DMS153 (cell line): ENCODE measurements around the gene NEU1.
"Not testable (repeated sequence)": the region's sequence is repeated elsewhere in the genome, so short reads cannot be mapped to it uniquely, and the experiment has no call there.

Experiments
- DNase-seq: peaks from one replicate; lab custom pipeline; 2025; lab: John Stamatoyannopoulos, UW

Gene NEU1

DNA sequence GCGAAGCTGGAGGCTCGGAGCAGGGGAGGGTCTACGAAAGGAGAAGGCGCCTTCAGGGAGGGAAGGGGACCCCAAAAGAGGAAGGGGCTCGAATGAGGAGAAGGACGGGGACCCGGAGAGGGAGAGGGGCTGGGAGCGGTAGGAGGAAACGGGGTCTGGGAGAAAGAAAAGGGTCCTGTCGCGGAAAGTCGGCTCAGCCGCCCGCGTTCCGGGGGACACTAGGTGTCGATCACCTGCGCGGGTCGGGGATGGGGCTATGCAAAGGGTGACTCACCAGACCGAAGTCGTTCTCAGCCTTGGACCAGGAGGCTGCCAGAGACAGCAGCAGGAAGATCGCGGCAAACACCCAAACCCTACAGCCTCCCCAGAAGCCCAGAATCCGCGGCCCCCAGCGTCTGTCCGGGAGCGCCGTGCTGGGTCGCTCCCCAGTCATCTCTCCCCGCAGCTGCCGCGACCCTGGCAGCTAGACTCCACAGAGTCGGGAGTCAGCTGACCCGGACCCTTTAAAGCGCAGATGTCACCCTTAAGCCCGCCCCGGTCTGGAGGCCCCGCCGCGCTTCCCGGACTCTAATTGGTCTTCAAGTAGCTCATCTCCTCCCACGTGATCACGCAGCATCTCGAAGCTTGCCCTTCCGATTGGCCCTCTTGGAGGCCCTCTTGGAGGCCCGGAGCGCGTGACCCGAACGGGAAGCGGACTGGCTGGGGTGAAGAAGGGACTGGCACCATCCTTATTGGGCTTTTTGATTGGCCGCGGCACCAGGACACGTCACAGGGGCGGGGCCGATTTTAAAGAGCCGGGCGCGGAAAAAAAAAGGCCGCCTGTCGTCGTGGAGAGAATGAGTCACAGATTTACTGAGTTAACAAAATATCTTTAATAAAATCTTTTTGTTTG lies at the start of gene NEU1:
Gene NEU1 (minus strand): TSS at position 478 of the 892 bp plus-strand sequence. CDS start 45 bp downstream, at position 433.
- DNase-seq = peak; percentile 100

DNA sequence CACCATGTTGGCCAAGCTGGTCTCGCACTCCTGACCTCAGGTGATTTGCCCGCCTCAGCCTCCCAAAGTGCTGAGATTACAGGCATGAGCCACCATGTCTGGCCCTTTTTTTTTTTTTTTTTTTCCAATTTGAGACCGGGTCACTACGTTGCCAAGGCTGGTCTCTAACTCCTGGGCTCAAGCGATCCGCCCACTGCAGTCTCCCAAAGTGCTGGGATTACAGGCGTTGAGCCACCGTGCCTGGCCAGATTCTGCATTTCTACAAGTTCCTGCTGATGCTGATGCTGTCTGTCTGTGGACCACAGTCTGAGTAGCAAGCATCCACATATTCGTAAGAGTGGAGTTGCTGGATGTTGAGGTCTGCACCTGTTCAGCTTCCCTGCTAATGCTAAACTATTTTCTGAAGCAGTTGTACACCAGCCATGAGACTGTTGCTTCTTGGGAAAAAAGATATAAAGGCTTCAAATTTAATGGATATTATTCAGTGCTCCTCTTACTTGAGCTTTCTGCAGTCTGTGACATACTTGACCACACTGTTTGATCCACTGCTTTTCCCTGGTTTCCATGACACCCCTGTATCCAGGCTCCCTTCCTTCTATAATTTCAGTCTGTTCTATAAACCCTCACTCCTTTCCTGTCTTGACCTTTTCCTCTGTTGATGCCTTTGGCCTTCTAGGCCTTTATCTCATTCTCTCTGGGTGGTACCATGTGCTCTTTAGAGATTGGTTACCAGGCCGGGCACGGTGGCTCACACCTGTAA lies 49.4 kb upstream of the NEU1 start:
- DNase-seq = no peak

GRCh38 chr6:31909298-31909697 lies 46.7 kb upstream of the NEU1 start:
- not testable (repeated sequence) for DNase-seq

- DNase-seq = no peak
Measured at GRCh38 chr6:31908791-31909190, 46.2 kb upstream of the NEU1 start.

DNA sequence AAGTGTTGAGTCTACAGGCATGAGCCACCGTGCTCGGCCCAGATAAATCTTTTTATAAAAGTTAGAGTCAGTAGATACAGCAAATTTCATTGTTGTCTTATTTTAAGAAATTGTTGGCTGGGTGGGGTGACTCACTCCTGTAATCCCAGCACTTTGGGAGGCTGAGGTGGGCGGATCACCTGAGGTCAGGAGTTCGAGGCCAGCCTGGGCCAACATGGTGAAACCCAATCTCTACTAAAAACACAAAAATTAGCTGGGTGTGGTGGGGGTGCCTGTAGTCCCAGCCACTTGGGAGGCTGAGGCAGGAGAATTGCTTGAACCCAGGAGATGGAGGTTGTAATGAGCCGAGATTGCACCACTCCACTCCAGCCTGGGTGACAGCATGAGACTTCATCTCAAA lies 45.6 kb upstream of the NEU1 start:
- not testable (repeated sequence) for DNase-seq

GRCh38 chr6:31907158-31907813 lies 44.7 kb upstream of the NEU1 start:
- DNase-seq = no peak

GRCh38 chr6:31906727-31907126 lies 44.1 kb upstream of the NEU1 start:
- DNase-seq = not testable (repeated sequence)

DNA sequence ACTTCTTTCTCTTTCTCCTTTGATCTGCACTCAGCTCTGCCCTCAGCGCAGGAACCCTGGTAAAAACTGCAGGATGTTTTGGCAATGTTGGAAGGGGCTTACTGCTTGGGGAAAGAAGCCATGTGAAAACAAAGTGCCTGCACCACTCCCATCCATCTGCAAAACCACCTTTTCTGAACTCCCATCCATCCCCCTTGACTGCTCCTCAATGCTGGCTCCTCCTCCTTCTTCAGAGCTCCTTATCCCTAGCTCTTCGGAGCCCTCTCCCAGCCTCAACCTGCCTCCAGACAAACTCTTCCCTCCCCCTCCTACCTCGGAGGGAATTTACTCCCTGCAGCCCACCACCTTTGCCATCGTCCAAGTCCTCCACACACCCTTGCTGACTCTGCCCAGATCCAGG lies 43.5 kb upstream of the NEU1 start:
- no peak for DNase-seq

GRCh38 chr6:31905041-31905440 lies 42.4 kb upstream of the NEU1 start:
- DNase-seq = no peak

DNA sequence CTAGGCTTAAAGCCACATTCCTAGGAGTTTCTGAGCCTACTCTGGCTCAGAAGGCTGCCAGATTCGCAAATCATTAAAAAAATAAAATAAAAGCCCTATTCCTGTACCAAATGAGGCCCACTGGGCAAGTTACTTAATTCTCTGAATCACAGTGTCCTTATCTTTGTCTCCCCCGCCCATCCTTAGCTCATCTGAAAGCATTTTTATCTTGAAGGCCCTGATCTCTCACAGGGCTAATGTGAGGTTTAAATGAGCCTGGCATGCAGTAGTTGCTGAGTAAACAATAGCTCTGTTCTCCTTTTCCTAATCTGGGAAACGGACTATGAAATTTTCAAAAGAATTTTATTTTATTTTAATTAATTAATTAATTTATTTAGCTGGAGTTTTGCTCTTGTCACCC lies 41.3 kb upstream of the NEU1 start:
- DNase-seq = no peak

DNA sequence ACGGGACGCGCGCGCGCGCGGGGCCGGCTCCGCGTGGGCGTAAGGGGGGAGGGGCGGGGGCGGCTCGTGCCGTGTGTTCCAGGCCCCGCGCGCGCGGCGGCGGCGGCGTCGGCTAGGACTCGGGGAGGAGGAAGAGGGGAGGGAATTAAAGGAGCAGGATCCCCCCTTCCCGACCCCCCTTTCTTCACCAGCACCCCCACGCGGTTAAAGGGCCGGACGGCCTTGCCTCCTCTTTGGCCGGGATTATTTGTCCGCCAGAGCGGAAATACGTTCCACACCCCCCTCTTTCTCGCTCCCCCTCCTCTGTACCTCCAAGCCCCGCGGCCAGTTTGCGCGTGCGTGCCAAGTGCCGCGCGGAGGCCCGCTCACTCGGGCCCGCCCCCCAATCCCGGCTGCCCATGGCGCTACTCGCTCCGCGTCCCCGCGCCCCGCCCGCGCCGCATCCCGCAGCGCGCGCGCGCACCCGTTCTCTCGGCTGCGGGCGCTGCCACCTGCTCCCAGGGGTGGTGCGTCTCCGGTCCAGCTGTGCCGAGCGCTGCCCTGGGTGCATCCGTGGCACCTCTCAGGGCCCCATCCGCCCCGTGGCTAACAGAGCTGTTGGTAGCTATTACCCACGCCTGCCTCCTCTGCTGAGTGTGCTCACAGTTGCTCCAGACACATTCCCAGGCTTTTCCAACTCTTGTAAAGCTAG lies 39.5 kb upstream of the NEU1 start, which contains the start of gene ZBTB12:
Gene ZBTB12 (minus strand): TSS at position 134 of the 691 bp plus-strand sequence. CDS start 781 bp downstream, outside the sequence.
- peak; percentile 92 for DNase-seq

- no peak for DNase-seq
Measured at GRCh38 chr6:31901415-31901952, 38.9 kb upstream of the NEU1 start.

- DNase-seq = no peak
Measured at GRCh38 chr6:31900917-31901414, 38.3 kb upstream of the NEU1 start.

DNA sequence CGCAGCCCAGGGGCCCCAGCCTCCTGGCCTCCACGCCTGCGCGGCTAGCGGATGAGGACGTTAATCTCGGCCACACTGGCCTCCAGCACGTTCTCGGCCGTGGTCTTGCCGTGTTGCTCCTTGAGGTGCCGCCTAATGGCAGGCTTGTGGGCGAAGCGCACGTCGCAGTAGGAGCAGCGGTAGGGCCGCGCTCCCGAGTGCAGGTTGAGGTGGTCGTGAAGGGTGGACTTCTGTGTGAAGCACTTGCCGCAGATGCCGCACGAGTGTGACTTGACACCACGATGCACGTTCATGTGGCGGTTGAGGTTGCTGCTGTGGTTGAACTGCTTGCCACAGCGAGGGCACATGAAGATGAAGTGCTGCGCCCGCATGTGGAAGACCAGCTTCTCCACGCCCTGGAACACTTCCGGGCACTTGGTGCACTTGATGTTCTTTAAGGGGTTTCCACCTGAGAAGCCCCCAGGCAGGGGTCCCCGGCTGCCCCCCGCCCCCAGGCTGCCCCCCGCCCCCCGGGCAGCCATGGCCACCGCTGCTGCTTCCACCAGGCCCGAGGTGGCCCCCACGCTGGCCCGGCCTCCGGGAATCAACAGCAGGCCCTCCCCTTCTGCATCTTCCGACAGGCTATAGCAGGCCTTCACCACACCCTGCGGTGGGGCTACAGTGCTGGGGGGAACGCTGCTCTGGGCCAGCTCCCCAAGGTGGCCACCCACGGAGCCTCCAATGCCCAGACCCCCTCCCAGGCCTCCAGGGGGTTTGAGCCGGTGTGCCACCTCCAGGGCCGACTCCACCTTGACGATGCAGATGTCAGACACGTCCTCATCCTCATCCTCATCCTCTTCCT lies 37.5 kb upstream of the NEU1 start:
- no peak for DNase-seq

DNA sequence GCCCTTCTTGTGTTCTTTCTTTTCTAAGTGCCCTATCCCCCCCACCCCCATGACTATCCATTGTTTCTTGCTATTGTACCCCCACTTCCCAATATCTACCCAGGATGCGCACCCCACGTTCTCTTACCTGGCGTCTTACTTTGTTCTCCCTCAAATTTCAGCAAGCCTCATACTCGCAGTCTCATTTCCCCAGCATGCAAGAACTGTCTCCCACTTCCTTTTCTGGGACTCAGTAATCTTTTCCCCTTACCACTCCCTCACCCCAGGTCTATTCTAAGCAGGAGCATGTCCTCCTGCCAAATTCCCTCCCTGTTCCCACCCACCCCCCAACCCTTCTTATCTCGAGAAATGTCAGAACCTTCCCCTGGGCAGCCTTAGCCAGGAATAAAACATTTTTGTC lies 36.6 kb upstream of the NEU1 start:
- no peak for DNase-seq

DNA sequence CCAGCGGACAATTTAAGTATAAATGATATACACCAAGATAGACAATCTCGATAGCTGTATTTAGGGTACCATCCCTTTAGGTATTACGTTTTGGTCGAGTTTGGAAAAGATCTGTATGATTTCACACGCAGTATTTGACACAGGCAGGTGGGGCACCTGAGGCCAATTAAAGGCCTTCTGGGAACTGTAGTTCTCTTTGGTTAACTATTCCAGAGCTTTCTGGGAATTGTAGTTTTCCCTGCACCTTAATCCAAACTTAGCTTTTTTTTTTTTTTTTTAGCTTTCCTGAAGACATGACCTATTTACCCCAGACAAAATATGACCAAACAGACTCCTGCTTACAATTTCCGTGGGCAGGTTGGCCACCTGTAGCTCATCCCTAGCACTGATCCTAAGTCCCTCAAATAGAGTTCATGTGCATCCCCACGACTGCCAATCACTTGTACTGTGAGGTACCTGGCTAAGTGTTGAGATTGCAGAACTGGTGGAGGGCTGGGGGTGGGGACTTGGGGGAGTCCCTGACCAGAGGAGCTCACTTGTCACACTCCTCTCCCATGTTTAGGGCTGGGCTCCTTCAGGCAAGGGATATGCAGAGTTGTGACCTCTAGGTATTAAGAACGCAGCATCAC lies 35.9 kb upstream of the NEU1 start:
- DNase-seq = peak; percentile 63

DNA sequence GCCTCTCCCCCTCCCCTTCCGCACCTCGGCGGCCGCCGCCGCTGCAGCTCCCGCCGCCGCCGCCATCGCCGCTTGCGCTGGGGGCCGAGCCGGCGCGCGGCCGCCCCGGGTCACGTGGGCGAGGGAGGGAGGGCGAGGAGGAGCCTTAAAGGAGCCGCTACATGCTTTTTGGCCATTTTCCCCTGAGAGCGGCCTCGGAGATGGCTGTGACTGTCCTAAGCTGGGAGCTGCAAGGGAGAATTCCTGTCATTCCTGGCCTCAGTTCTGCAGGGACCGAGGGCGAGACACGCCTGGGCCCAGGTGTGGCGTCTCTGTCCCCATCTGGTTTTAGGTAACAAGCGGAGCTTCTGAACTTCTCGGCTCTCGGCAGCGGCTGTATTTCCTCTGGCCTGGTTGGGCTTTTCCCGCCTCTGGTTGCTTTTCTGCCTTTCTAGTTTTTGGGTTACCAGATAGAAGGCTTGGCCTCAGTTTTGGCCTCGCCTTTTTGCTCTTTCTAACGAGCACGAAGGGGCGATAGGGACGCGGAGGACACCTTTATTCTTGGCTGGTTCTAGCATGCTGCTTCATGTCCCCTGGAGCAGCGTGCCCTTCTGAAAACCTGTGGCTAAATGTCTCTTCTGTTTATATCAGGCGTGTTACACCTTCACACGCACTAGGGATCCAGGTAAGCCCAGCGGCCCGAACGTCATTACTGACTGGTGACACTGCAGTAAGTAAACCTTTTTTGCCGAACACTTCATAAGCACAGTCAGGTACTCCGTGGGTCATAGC lies 35.2 kb upstream of the NEU1 start, which contains the start of gene EHMT2:
Gene EHMT2 (minus strand): TSS at position 87 of the 771 bp plus-strand sequence. CDS start 21 bp downstream, at position 66.
- DNase-seq = peak; percentile 38

GRCh38 chr6:31896856-31897611 lies 34.4 kb upstream of the NEU1 start:
- no peak for DNase-seq
